AG10803 (cell line): ENCODE measurements around the gene GBX1.

Source experiments
- DNase-seq: peaks from one replicate; pipeline ENCODE4 v3.0.0; 2010; ENCODE audit warnings: low read depth
- H3K4me3 ChIP-seq: 2 replicates; pipeline ENCODE4 v1.5.1; 2011; ENCODE audit warnings: mild to moderate bottlenecking, low read length, control low read depth
- TF ChIP-seq, protein P1 (sequence below): conservative IDR thresholded peaks from 2 replicates; pipeline ENCODE4 v1.5.1; 2011; ENCODE audit warnings: mild to moderate bottlenecking, low read length, control low read depth, inconsistent platforms

The GBX1 gene

DNA sequence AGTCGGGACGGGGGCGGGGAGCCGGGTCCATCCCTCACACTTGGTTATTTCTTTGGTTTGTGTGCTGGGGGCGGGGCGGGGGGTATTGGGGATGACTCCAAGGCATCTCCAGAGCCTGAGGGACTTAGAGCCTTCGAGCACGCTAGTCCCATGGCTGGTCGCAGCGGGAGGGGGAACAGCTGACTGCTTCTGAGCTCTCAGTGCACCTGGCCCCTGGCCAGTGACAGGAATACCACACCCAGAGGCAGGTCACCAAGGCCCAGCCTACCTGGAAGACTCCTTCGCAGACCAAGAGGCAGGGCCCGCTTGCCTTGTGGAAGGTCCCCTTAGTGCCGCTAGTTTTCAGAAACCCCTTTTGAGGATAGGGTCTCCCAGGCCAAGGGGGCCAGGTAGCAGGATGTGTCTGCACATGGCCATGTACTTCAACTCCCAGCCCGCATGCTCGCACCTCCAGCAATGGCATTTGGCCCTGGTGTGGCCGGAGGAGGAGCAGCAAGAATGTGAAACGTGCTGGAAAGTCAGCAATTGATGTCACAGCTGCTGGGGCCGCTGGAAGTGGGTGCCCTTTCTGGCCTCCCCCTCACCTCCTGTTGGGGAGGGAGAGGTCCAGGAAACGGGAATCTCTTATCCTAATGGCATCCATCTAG lies 40.9 kb downstream of the GBX1 start:
- no peak overlapping the region for H3K4me3 ChIP-seq
- DNase-seq = no peak
- TF ChIP-seq, protein P1, sequence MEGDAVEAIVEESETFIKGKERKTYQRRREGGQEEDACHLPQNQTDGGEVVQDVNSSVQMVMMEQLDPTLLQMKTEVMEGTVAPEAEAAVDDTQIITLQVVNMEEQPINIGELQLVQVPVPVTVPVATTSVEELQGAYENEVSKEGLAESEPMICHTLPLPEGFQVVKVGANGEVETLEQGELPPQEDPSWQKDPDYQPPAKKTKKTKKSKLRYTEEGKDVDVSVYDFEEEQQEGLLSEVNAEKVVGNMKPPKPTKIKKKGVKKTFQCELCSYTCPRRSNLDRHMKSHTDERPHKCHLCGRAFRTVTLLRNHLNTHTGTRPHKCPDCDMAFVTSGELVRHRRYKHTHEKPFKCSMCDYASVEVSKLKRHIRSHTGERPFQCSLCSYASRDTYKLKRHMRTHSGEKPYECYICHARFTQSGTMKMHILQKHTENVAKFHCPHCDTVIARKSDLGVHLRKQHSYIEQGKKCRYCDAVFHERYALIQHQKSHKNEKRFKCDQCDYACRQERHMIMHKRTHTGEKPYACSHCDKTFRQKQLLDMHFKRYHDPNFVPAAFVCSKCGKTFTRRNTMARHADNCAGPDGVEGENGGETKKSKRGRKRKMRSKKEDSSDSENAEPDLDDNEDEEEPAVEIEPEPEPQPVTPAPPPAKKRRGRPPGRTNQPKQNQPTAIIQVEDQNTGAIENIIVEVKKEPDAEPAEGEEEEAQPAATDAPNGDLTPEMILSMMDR = no peak

DNA sequence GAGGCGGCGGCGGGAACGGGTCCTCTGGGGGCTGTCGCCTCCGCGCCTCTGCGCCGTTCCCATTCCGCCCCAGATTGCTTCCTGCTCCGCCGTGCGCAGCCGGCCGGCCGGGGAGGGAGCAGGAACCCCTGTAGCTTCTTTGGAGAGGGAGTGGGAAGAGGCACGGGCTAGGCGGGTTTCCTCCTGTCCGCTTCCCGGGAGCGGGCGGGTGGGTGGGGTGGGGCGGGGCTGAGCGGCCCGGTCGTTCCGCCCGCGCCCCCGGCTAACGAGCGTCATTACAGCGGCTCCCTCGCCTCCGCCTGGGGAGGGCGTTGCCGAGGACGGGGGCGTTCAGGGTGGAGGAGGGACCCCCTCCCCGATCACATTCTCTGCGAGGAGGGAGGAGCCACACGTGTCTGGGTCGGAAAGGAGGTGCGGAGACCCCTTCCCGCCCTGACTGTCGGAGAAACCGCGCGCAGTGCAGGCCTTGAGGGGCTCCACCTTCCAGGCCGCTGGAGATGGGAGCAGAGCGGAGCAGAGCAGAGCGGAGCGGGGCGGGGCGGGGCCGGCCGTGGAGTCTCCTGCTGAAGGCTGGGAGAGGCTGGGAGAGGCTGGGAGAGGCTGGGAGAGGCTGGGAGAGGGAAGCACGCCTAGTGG lies 41.5 kb downstream of the GBX1 start:
- DNase-seq = no peak
- peak overlapping the region; percentile 29 for H3K4me3 ChIP-seq
- TF ChIP-seq, protein P1 = no peak

DNA sequence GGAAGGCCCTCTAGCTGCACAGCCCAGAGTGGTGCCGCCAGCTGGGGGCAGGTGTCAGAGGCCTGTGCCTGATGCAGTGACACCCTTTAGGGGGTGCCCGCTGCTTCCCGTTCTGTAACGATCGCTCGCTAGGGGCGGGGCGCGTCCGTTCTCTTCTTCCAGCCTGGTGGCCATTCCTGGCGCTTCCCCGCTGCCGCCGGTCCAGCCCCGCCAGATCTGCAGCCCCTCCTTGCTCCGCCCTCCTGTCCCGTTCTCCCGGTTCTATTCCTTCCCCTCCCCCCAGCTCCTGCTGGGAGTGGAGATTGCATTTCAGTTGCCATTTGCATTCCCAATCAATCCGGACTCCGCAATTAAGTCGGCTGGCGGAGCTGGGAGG lies 42.0 kb downstream of the GBX1 start:
- H3K4me3 ChIP-seq = peak overlapping the region; percentile 29
- DNase-seq = no peak
- TF ChIP-seq, protein P1 = no peak

DNA sequence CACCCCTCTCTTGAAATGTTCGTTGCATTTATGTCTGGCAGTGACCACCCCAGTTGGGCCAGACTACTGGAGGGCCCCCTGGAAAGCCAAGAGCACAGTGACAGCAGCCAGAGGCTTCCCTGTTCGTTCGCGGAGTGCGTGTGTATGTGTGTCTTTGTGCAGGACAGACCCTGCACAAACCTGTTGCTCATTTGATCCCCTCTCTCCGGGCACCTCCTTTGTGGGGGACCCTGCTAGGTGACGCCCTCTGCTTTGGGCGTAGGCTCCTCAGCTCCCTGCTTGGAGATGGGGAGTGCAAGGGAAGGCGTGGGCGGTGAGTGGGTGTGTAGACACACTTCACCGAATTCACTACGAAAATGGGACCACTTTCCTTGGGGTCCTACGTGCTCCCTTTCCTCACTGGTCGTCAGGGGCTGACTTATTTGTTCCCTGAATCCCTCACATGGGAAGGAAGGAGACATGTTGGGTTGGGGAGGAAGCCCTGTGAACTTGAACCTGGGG lies 42.5 kb downstream of the GBX1 start:
- TF ChIP-seq, protein P1 = no peak
- DNase-seq = no peak
- H3K4me3 ChIP-seq = no peak overlapping the region

DNA sequence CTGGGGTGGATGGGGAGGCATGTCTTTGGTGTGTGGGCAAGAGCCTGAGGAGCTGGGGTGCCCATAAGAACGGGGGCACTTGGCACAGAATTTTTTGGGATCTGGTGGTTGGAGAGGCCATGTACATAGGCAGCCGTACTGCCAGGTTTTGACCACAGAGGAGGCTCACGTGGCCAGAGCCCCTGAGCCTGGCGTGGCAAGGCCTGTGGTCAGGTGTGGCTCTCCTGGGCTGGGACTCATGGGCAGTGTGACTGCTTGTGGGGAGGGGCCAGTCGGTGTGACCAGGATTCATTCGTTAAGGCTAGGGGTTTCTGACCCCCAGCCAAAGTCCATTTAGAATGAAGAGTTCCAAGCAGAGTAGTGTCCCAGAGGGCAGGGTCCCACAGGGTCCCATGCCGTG lies 43.0 kb downstream of the GBX1 start:
- H3K4me3 ChIP-seq = no peak overlapping the region
- TF ChIP-seq, protein P1 = no peak
- DNase-seq = no peak

DNA sequence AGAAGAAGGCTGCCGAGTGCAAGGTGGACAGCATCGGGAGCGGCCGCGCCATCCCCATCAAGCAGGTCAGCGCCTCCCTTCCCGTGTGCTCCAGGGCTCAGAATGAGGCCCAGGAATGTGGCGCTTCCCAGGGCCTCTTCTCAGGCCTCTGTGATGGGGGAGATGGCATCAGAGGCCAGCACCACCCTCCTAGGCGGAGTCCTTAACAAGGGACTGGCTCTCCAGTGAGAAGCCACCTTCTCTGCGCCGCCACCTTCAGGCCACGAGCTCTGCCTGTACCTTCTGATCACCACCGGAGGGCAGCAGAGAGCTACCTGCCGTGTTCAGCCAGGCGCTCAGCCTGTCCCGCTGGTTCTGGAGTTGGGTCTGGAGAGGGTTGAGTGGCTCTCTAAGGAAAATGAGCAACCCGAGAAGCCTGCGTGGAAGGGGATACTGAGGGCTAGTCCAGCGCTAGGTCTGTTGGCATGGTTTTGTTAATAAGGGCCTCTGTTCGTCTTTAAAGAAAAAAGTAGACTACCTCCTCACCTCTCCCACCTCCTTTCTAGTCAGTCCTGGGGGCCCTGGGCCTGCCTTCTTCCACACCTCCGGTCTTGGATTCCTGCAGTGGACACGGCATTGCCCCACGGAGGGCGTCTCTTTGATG lies 43.6 kb downstream of the GBX1 start:
- no peak overlapping the region for H3K4me3 ChIP-seq
- TF ChIP-seq, protein P1 = peak; percentile 99
- peak; percentile 72 for DNase-seq
